Activated CD4-positive, CD25-positive, alpha-beta regulatory T cell treated with anti-CD3 and anti-CD28 coated beads, Interleukin-2, amount 50 U/mL, for 16 hours (primary cell): ENCODE results near the gene PCDHB14.
"Not testable (repeated sequence)": the region's sequence is repeated elsewhere in the genome, so short reads cannot be mapped to it uniquely, and the experiment has no call there.

Source experiments
- DNase-seq: peaks from one replicate; pipeline ENCODE4 v3.0.0-alpha.2; 2020; ENCODE audit warnings: low read depth, low spot score

The PCDHB14 gene

GRCh38 chr5:141223112-141223783, at the start of gene PCDHB14:
TSS of gene PCDHB14 (plus strand) at chr5:141223343. CDS start at chr5:141223506, 163 bp downstream.
- no peak for DNase-seq

- DNase-seq, result not testable (repeated sequence)
Measured at GRCh38 chr5:141174291-141175104, 48.6 kb upstream of the PCDHB14 start.

- no peak for DNase-seq
Measured at GRCh38 chr5:141175933-141176332, 47.2 kb upstream of the PCDHB14 start.

- DNase-seq, result not testable (repeated sequence)
Measured at GRCh38 chr5:141177577-141178191, 45.5 kb upstream of the PCDHB14 start, which contains the start of gene PCDHB8. TSS of gene PCDHB8 (plus strand) at chr5:141177790. CDS start at chr5:141178035, 245 bp downstream.

GRCh38 chr5:141179371-141179770, 43.8 kb upstream of the PCDHB14 start:
- not testable (repeated sequence) for DNase-seq

- not testable (repeated sequence) for DNase-seq
Measured at GRCh38 chr5:141179876-141180275, 43.3 kb upstream of the PCDHB14 start.

- no peak for DNase-seq
Measured at GRCh38 chr5:141180313-141180712, 42.8 kb upstream of the PCDHB14 start.

GRCh38 chr5:141182248-141182647, 40.9 kb upstream of the PCDHB14 start, which contains the start of gene PCDHB16:
TSS of gene PCDHB16 (plus strand) at chr5:141182387. CDS start at chr5:141182560, 173 bp downstream.
- no peak for DNase-seq

GRCh38 chr5:141184117-141184855, 38.9 kb upstream of the PCDHB14 start:
- not testable (repeated sequence) for DNase-seq

GRCh38 chr5:141186897-141187512, 36.1 kb upstream of the PCDHB14 start, which contains the start of gene PCDHB9:
TSS of gene PCDHB9 (plus strand) at chr5:141187161. CDS start at chr5:141187319, 158 bp downstream.
- DNase-seq, result no peak

GRCh38 chr5:141188682-141189081, 34.5 kb upstream of the PCDHB14 start:
- not testable (repeated sequence) for DNase-seq

GRCh38 chr5:141189131-141189530, 34.0 kb upstream of the PCDHB14 start:
- not testable (repeated sequence) for DNase-seq

GRCh38 chr5:141192110-141192725, 30.9 kb upstream of the PCDHB14 start, which contains the start of gene PCDHB10:
TSS of gene PCDHB10 (plus strand) at chr5:141192353. CDS start at chr5:141192553, 200 bp downstream.
- no peak for DNase-seq

GRCh38 chr5:141194332-141194731, 28.8 kb upstream of the PCDHB14 start:
- not testable (repeated sequence) for DNase-seq

- DNase-seq, result no peak
Measured at GRCh38 chr5:141196363-141196762, 26.8 kb upstream of the PCDHB14 start.

GRCh38 chr5:141199359-141200235, 23.5 kb upstream of the PCDHB14 start, which contains the start of gene PCDHB11:
TSS of gene PCDHB11 (plus strand) at chr5:141199627. CDS start at chr5:141199775, 148 bp downstream.
- no peak for DNase-seq

- not testable (repeated sequence) for DNase-seq
Measured at GRCh38 chr5:141201126-141201525, 22.0 kb upstream of the PCDHB14 start.

- not testable (repeated sequence) for DNase-seq
Measured at GRCh38 chr5:141201646-141202045, 21.5 kb upstream of the PCDHB14 start.

- DNase-seq, result no peak
Measured at GRCh38 chr5:141208478-141208877, 14.7 kb upstream of the PCDHB14 start, which contains the start of gene PCDHB12. TSS of gene PCDHB12 (plus strand) at chr5:141208719. CDS start at chr5:141208908, 189 bp downstream.
